Upper lobe of left lung (tissue), 4 donors: Measurements from ENCODE around the gene CCDC9.
A peak's percentile ranks its signal among the peaks of the same experiment; 100 is the strongest.

ENCODE experiments used
- POLR2A ChIP-seq, 4 donors: fragments of 450-650 bp; IDR thresholded peaks; one replicate each; pipeline ENCODE4 v1.5.1; 2016 to 2017; ENCODE audit warnings: antibody characterized with exemption in 4 of 4, mild to moderate bottlenecking in 2 of 4
- POLR2AphosphoS5 ChIP-seq, 2 donors: sonication (generic); formaldehyde crosslinking; IDR thresholded peaks; one replicate each; pipeline ENCODE4 v1.5.1; 2017; ENCODE audit warnings: antibody characterized with exemption in 2 of 2
- TF ChIP-seq, protein P1 (sequence below), 6 experiments: fragments of 450-650 bp in 4 of 6; fragments of 200-600 bp in 2 of 6; sonication (generic) in 2 of 6; IDR thresholded peaks; one replicate each; pipeline ENCODE4 v1.5.1; 2016 to 2019; ENCODE audit warnings: antibody characterized with exemption in 6 of 6

DNA sequence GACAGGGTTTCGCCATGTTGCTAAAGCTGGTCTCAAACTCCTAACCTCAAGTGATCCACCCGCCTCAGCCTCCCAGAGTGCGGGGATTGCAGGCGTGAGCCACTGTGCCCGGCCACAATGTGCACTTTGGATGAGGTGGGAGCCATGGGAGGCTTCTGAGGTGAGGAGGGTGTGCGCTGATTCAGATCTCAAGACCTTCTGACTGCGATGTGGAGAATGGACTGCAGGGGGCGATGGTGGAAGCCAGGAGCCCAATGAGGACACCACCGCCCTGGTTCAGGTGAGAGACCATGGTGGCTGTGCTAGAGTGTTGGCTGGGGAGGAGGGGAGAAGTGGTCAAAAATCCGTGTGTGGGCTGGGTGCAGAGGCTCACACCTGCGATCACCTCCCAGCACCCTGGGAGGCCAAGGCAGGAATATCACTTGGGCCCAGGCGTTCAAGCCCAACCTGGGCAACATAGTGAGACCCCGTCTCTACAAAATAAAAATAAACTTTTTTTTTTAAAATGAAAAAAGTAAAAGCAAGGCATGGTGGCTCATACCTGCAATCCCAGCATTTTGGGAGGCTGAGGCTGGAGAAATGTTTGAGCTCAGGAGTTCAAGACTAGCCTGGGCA is 24.0 kb downstream of the CCDC9 start:
- TF ChIP-seq POLR2A (IDR thresholded peaks at IDR 0.05) (no peak), POLR2AphosphoS5 (IDR thresholded peaks at IDR 0.05) (no peak)
- TF ChIP-seq, protein P1, sequence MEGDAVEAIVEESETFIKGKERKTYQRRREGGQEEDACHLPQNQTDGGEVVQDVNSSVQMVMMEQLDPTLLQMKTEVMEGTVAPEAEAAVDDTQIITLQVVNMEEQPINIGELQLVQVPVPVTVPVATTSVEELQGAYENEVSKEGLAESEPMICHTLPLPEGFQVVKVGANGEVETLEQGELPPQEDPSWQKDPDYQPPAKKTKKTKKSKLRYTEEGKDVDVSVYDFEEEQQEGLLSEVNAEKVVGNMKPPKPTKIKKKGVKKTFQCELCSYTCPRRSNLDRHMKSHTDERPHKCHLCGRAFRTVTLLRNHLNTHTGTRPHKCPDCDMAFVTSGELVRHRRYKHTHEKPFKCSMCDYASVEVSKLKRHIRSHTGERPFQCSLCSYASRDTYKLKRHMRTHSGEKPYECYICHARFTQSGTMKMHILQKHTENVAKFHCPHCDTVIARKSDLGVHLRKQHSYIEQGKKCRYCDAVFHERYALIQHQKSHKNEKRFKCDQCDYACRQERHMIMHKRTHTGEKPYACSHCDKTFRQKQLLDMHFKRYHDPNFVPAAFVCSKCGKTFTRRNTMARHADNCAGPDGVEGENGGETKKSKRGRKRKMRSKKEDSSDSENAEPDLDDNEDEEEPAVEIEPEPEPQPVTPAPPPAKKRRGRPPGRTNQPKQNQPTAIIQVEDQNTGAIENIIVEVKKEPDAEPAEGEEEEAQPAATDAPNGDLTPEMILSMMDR (IDR thresholded peaks at IDR 0.05) = peak in 5 of 6 experiments; percentile 10 to 33 (median 29)
